Measurements from ENCODE around the gene KIF13A. TPM values are rescaled to one million over a fixed set of nuclear protein-coding genes. Genes with fewer than 3 reads are reported as not detected.

KIF13A gene
- total RNA-seq, 1 donor from 2014 or later = not detected

GRCh38 chr6:17872908-17873307 is 114.5 kb downstream of the KIF13A start:
- intact Hi-C loops (cut with micrococcal nuclease) = no loop called here
- H3K36me3 Mint-ChIP-seq (ENCODE audit: low read depth) = no peaks in the 10 kb centered on the region

DNA sequence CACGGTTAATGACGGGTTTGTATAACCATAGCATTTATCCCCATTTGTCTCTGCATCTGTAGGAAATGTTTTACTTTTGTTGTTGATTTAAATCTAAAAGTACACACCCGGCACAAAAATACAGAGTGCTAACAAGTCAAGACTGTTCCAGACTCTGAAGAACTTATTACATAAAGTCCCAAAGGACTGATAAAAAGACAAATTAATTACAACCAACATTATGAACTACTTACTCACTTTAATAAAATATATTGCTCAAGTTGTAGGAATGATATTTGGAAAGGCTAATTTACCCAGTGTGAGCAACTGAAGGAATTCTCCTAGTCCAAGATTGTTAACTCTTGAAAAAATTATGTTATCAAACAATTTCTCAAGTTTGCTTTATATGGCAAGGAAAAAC is 115.6 kb downstream of the KIF13A start:
- no peaks in the 10 kb centered on the region for H3K9me3 Mint-ChIP-seq
- peaks cover 23% of the 10 kb centered on the region for H3K27me3 Mint-ChIP-seq (ENCODE audit: insufficient read depth)
- no peak overlapping the region for H3K27ac Mint-ChIP-seq
- intact Hi-C loops (cut with micrococcal nuclease) = no loop called here
- H3K4me3 Mint-ChIP-seq = no peak overlapping the region
- H3K36me3 Mint-ChIP-seq (ENCODE audit: low read depth) = no peaks in the 10 kb centered on the region
- H3K4me1 Mint-ChIP-seq (ENCODE audit: low read depth) = no peaks in the 10 kb centered on the region
- DNase-seq (ENCODE audit: low spot score) = no peak

More at GRCh38 chr6:17872908-17873307, 114.5 kb downstream of the KIF13A start:
- H3K27me3 Mint-ChIP-seq (ENCODE audit: insufficient read depth) = peaks cover 19% of the 10 kb centered on the region
- H3K4me1 Mint-ChIP-seq (ENCODE audit: low read depth) = no peaks in the 10 kb centered on the region
- no peak overlapping the region for H3K27ac Mint-ChIP-seq
- no peaks in the 10 kb centered on the region for H3K9me3 Mint-ChIP-seq
- DNase-seq (ENCODE audit: low spot score) = no peak
- no peak overlapping the region for H3K4me3 Mint-ChIP-seq

DNA sequence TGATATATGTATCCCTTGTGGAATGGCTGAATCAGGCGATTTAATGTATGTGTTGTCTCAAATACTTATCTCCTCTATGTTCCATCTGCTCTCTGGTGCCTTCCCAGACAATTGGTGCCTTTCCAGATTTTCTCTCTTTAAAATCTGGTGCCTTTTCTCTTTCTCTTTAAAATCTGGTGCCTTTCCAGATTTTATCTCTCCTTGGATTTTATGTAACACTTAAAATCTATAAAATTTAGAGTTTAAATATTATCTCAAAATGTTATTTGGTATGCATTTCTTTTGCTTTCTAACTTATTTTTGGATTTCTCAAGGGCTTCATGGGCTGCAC is 116.3 kb downstream of the KIF13A start:
- no peak overlapping the region for H3K27ac Mint-ChIP-seq
- peaks cover 23% of the 10 kb centered on the region for H3K27me3 Mint-ChIP-seq (ENCODE audit: insufficient read depth)
- intact Hi-C loops (cut with micrococcal nuclease) = no loop called here
- no peak for DNase-seq (ENCODE audit: low spot score)
- no peaks in the 10 kb centered on the region for H3K9me3 Mint-ChIP-seq
- H3K4me1 Mint-ChIP-seq (ENCODE audit: low read depth) = no peaks in the 10 kb centered on the region
- no peak overlapping the region for H3K4me3 Mint-ChIP-seq
- H3K36me3 Mint-ChIP-seq (ENCODE audit: low read depth) = no peaks in the 10 kb centered on the region

- Mint-ChIP-seq H3K4me3 (no peak overlapping the region), H3K27me3 (ENCODE audit: insufficient read depth) (peaks cover 25% of the 10 kb centered on the region), H3K9me3 (no peaks in the 10 kb centered on the region)
These were observed 116.9 kb downstream of the KIF13A start for GRCh38 chr6:17870300-17871188.

GRCh38 chr6:17869753-17870050 is 117.7 kb downstream of the KIF13A start:
- Mint-ChIP-seq H3K9me3 (no peaks in the 10 kb centered on the region), H3K27ac (no peak overlapping the region), H3K4me3 (no peak overlapping the region), H3K27me3 (ENCODE audit: insufficient read depth) (peaks cover 23% of the 10 kb centered on the region), H3K36me3 (ENCODE audit: low read depth) (no peaks in the 10 kb centered on the region), H3K4me1 (ENCODE audit: low read depth) (no peaks in the 10 kb centered on the region)
- intact Hi-C loops (cut with micrococcal nuclease) = no loop called here
- no peak for DNase-seq (ENCODE audit: low spot score)

More at GRCh38 chr6:17870300-17871188, 116.9 kb downstream of the KIF13A start:
- Mint-ChIP-seq H3K4me1 (ENCODE audit: low read depth) (no peaks in the 10 kb centered on the region), H3K36me3 (ENCODE audit: low read depth) (no peaks in the 10 kb centered on the region), H3K27ac (no peak overlapping the region)
- intact Hi-C loops (cut with micrococcal nuclease) = no loop called here
- no peak for DNase-seq (ENCODE audit: low spot score)

DNA sequence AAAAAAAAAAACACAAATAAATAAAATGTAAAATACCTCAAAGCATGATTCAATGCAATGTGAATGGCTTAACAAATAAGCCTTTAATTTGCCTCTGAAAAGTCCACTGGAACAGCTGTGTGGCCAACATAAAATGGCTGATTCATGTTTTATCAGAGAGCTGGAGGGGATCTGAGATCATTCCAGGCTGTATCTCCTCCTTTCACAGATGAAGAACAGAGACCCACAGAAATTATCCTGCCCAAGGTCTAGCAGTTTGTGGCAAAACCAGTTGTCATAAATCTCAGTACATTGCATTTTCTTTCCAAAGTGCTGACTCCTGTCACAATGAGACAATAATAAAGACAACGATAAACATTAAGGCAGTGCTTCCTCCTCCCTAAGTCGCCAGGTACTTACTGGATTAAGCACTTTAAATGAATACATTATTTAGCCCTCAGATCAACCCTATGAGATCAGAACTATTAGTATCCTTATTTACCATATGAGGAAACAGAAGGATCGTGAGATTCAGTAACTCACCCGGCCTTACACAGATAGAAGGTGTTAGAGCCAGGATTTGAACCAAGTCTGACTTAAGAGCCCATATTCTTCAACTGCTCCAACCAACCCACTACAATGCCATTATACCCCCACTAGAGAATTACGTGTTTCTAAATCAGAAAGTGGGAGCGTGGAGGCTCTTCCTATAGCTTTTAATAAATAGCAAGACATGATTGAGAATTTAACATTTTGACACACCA is 118.3 kb downstream of the KIF13A start:
- Mint-ChIP-seq H3K27ac (no peak overlapping the region), H3K4me3 (no peak overlapping the region), H3K4me1 (ENCODE audit: low read depth) (no peaks in the 10 kb centered on the region), H3K9me3 (no peaks in the 10 kb centered on the region), H3K36me3 (ENCODE audit: low read depth) (no peaks in the 10 kb centered on the region), H3K27me3 (ENCODE audit: insufficient read depth) (peaks cover 23% of the 10 kb centered on the region)
- intact Hi-C loops (cut with micrococcal nuclease) = no loop called here
- DNase-seq (ENCODE audit: low spot score) = no peak

DNA sequence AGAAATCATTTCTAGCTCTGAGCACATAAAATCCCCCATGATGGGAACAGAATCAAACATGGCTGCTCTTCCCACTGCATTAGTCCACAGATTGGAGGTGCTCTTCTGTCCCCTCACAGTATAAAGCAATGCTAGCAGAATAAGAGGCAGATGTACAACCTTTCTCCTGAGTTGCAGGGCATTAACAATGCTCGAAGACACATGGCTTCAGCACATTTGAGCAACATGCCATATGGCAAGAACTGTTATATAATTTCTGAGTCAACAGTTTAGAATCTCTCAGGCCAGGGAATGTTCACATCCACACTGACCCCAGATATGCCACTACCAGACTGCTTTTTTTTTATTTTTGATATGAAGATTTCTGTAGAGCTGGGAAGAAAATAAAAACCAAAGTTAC is 119.6 kb downstream of the KIF13A start:
- Mint-ChIP-seq H3K4me3 (no peak overlapping the region), H3K27ac (no peak overlapping the region), H3K9me3 (no peaks in the 10 kb centered on the region), H3K27me3 (ENCODE audit: insufficient read depth) (peaks cover 26% of the 10 kb centered on the region), H3K4me1 (ENCODE audit: low read depth) (no peaks in the 10 kb centered on the region), H3K36me3 (ENCODE audit: low read depth) (no peaks in the 10 kb centered on the region)
- intact Hi-C loops (cut with micrococcal nuclease) = no loop called here
- no peak for DNase-seq (ENCODE audit: low spot score)

- no peak for DNase-seq (ENCODE audit: low spot score)
- Mint-ChIP-seq H3K4me3 (no peak overlapping the region), H3K27ac (no peak overlapping the region), H3K27me3 (ENCODE audit: insufficient read depth) (peaks cover 23% of the 10 kb centered on the region), H3K9me3 (no peaks in the 10 kb centered on the region), H3K4me1 (ENCODE audit: low read depth) (no peaks in the 10 kb centered on the region), H3K36me3 (ENCODE audit: low read depth) (no peaks in the 10 kb centered on the region)
- intact Hi-C loops (cut with micrococcal nuclease) = no loop called here
These were observed 120.5 kb downstream of the KIF13A start for GRCh38 chr6:17866876-17867444.

DNA sequence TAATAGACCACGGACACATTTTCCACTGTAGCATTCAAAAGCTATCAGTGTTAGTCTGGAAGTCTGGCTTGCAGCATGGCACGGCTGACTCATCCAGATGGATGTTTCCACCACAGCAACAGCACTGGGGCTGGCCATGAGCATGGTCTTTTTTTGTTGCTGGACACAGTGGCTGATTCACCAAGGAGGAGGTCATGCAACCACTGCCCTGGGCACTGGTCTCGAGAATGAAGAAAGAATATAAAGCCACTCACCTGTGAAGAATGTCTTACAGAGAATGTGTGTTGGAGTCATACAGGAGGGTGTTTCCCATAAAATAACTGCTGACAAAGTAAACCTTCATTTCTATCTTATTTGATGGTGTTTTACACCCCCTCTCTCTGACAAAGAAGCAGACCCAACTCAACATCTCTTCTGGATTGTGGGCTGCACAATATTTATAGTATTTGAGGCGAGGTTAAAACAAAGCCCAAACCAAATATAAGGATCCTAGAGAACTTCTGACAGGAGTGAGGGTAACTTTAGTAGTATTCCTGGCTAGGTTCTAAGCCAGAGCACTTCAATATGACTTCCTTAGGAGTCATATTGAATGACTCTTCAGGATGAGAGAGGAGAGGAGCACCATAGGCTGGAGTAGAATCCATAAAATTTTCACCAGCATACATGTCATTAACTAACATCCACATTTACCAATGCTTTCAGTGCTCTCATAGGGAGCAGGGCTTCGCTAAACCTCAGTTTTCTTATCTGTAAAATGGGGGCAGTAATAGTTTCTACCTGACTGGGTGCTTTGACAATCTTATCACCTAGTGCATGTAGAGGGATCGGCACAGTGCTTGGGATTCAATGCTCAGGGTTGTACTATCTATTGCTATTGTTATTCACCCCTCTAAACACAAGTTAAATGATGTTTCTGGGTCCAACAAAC is 121.4 kb downstream of the KIF13A start:
- Mint-ChIP-seq H3K36me3 (ENCODE audit: low read depth) (no peaks in the 10 kb centered on the region), H3K4me3 (no peak overlapping the region), H3K27me3 (ENCODE audit: insufficient read depth) (peaks cover 20% of the 10 kb centered on the region), H3K9me3 (no peaks in the 10 kb centered on the region), H3K27ac (no peak overlapping the region), H3K4me1 (ENCODE audit: low read depth) (no peaks in the 10 kb centered on the region)
- intact Hi-C loops (cut with micrococcal nuclease) = no loop called here
- DNase-seq (ENCODE audit: low spot score) = no peak

DNA sequence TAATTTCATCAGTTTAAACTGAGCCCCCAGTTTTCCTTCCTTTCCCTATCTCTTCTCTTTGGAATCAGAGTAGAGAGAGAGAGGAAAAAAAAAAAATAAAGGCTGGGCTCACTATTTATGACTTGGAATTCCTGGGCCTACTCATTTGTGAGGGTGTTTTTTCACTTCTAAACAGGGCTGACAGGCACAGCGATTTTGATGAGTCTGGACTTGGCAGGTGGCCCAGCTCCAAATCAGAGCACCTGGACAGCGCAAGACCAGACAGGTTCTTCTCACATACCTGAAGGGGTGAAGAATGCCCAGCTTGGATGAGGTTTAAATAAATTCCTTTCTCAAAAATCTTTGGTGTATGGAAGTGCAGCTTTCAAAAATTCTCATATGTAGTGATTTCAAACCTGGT is 122.2 kb downstream of the KIF13A start:
- H3K4me1 Mint-ChIP-seq (ENCODE audit: low read depth) = no peaks in the 10 kb centered on the region
- no peak overlapping the region for H3K4me3 Mint-ChIP-seq
- H3K36me3 Mint-ChIP-seq (ENCODE audit: low read depth) = no peaks in the 10 kb centered on the region
- no peak overlapping the region for H3K27ac Mint-ChIP-seq
- peaks cover 17% of the 10 kb centered on the region for H3K27me3 Mint-ChIP-seq (ENCODE audit: insufficient read depth)
- intact Hi-C loops (cut with micrococcal nuclease) = no loop called here
- no peaks in the 10 kb centered on the region for H3K9me3 Mint-ChIP-seq
- DNase-seq (ENCODE audit: low spot score) = no peak

- H3K27me3 Mint-ChIP-seq (ENCODE audit: insufficient read depth) = peaks cover 17% of the 10 kb centered on the region
- H3K27ac Mint-ChIP-seq = no peak overlapping the region
- no peak for DNase-seq (ENCODE audit: low spot score)
- intact Hi-C loops (cut with micrococcal nuclease) = no loop called here
- H3K36me3 Mint-ChIP-seq (ENCODE audit: low read depth) = no peaks in the 10 kb centered on the region
- H3K9me3 Mint-ChIP-seq = no peaks in the 10 kb centered on the region
- no peak overlapping the region for H3K4me3 Mint-ChIP-seq
- no peaks in the 10 kb centered on the region for H3K4me1 Mint-ChIP-seq (ENCODE audit: low read depth)
These were observed 123.3 kb downstream of the KIF13A start for GRCh38 chr6:17863901-17864754.

DNA sequence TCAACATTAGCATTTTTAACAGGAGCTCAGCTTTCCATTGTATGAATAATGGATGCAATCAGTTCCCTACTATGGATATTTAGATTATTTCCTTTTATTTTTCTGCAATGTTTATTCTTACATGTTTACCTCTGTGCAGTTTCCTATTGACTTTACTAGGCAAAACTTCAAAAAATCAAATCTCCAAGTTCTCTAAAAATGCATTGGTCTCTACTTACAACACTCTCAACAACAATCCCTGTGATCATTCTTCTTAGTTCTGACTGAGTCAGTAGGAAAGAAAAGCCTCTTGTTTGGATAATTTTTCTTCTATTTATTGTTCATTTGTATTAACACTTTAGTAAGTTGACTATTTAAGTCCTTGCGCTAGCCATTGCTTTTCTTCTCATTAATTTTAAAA is 126.1 kb downstream of the KIF13A start:
- H3K36me3 Mint-ChIP-seq (ENCODE audit: low read depth) = no peaks in the 10 kb centered on the region
- no peaks in the 10 kb centered on the region for H3K9me3 Mint-ChIP-seq
- no peak overlapping the region for H3K27ac Mint-ChIP-seq
- H3K4me3 Mint-ChIP-seq = no peak overlapping the region
- no peak for DNase-seq (ENCODE audit: low spot score)
- intact Hi-C loops (cut with micrococcal nuclease) = no loop called here
- H3K4me1 Mint-ChIP-seq (ENCODE audit: low read depth) = no peaks in the 10 kb centered on the region
- peaks cover 14% of the 10 kb centered on the region for H3K27me3 Mint-ChIP-seq (ENCODE audit: insufficient read depth)
